DND-41 (cell line): ENCODE results near the gene CCSER2.

Experiments used
- ATAC-seq: fragments of 200-7000 bp; cut with Tn5 transposase; 3 replicates; pipeline ENCODE4 v1.9.1; 2021; ENCODE audit warnings: low read depth; ENCODE audit not compliant: insufficient read depth
- DNase-seq: peaks from one replicate; pipeline ENCODE4 v3.0.0-alpha.2; 2020
- H2AFZ ChIP-seq: 2 replicates; pipeline ENCODE4 v1.6.0; 2012; ENCODE audit warnings: low read depth, low read length
- H3K27ac ChIP-seq: 2 replicates; pipeline ENCODE4 v1.5.1; 2012; ENCODE audit warnings: low read length, inconsistent platforms
- H3K27me3 ChIP-seq: fragments of 200-600 bp; sonication (generic); 2 replicates; pipeline ENCODE4 v1.6.0; 2012; ENCODE audit warnings: low read length, mild to moderate bottlenecking, inconsistent platforms; ENCODE audit not compliant: insufficient read depth, poor library complexity
- H3K36me3 ChIP-seq: 2 replicates; pipeline ENCODE4 v1.5.1; 2012; ENCODE audit warnings: low read length, inconsistent platforms; ENCODE audit not compliant: insufficient read depth
- H3K4me1 ChIP-seq: 2 replicates; pipeline ENCODE4 v1.5.1; 2012; ENCODE audit warnings: mild to moderate bottlenecking, low read length; ENCODE audit not compliant: insufficient read depth
- H3K4me2 ChIP-seq: 2 replicates; pipeline ENCODE4 v1.6.0; 2012; ENCODE audit warnings: mild to moderate bottlenecking, moderate library complexity, low read length, inconsistent platforms; ENCODE audit not compliant: insufficient read depth
- H3K4me3 ChIP-seq, 2 experiments: fragments of 200-600 bp in 1 of 2; shearing (Covaris generic) in 1 of 2; 2 replicates each; pipeline ENCODE4 v1.5.1; 2012 to 2016; ENCODE audit warnings: inconsistent platforms in 2 of 2, low read length in 2 of 2, mild to moderate bottlenecking in 2 of 2, low read depth in 1 of 2, moderate library complexity in 1 of 2
- H3K79me2 ChIP-seq: 2 replicates; pipeline ENCODE4 v1.6.0; 2012; ENCODE audit warnings: low read length, inconsistent platforms; ENCODE audit not compliant: insufficient read depth
- H3K9ac ChIP-seq: 2 replicates; pipeline ENCODE4 v1.6.0; 2012; ENCODE audit warnings: low read depth, mild to moderate bottlenecking, inconsistent platforms, low read length, moderate library complexity
- H3K9me3 ChIP-seq: 2 replicates; pipeline ENCODE4 v1.5.1; 2012; ENCODE audit warnings: low read length, moderate library complexity, mild to moderate bottlenecking, inconsistent platforms; ENCODE audit not compliant: insufficient read depth, severe bottlenecking
- H4K20me1 ChIP-seq: 2 replicates; pipeline ENCODE4 v1.6.0; 2012; ENCODE audit warnings: low read length; ENCODE audit not compliant: insufficient read depth
- EZH2 ChIP-seq: IDR thresholded peaks from 3 replicates; pipeline ENCODE4 v1.6.1; 2012; ENCODE audit warnings: borderline replicate concordance, low read depth, mild to moderate bottlenecking, moderate library complexity, low read length, inconsistent platforms; ENCODE audit not compliant: severe bottlenecking
- TF ChIP-seq, protein P1 (sequence below): IDR thresholded peaks from 2 replicates; pipeline ENCODE4 v1.5.1; 2012; ENCODE audit warnings: borderline replicate concordance, low read length, moderate library complexity, mild to moderate bottlenecking; ENCODE audit not compliant: poor library complexity, severe bottlenecking; ENCODE audit errors: extremely low read depth

Gene CCSER2

DNA sequence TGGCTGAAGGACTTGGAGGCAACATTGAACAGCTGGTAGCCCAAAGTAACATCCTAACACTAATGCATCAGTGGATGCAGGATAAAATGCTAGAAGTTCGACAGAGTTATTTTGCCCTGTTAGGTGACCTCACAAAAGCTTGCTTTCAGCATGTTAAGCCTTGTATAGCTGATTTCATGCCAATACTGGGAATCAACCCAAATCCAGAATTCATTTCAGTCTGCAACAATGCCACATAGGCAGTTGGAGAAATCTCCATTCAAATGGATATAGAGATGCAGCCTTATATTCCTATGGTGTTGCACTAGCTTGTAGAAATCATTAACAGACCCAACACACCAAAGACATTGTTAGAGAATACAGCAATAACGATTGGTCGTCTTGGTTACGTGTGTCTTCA lies 62.9 kb downstream of the CCSER2 start:
- H3K4me3 ChIP-seq = no peak overlapping the region
- no peaks in the 10 kb centered on the region for H3K27me3 ChIP-seq
- H3K79me2 ChIP-seq = peaks cover 10% of the 10 kb centered on the region
- no peak overlapping the region for H3K9ac ChIP-seq
- H3K4me2 ChIP-seq = no peak overlapping the region
- 0 out of 2 replicates have a peak, but pooled peaks cover 3% of the 10 kb centered on the region for H4K20me1 ChIP-seq
- peaks cover 18% of the 10 kb centered on the region for H3K36me3 ChIP-seq
- no peak for TF ChIP-seq EZH2
- TF ChIP-seq, protein P1, sequence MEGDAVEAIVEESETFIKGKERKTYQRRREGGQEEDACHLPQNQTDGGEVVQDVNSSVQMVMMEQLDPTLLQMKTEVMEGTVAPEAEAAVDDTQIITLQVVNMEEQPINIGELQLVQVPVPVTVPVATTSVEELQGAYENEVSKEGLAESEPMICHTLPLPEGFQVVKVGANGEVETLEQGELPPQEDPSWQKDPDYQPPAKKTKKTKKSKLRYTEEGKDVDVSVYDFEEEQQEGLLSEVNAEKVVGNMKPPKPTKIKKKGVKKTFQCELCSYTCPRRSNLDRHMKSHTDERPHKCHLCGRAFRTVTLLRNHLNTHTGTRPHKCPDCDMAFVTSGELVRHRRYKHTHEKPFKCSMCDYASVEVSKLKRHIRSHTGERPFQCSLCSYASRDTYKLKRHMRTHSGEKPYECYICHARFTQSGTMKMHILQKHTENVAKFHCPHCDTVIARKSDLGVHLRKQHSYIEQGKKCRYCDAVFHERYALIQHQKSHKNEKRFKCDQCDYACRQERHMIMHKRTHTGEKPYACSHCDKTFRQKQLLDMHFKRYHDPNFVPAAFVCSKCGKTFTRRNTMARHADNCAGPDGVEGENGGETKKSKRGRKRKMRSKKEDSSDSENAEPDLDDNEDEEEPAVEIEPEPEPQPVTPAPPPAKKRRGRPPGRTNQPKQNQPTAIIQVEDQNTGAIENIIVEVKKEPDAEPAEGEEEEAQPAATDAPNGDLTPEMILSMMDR = no peak
- no peaks in the 10 kb centered on the region for H3K9me3 ChIP-seq
- no peak for DNase-seq
- no peaks in the 10 kb centered on the region for H3K4me1 ChIP-seq
- H2AFZ ChIP-seq = no peak overlapping the region
- H3K27ac ChIP-seq = no peak overlapping the region
- no peak for ATAC-seq

DNA sequence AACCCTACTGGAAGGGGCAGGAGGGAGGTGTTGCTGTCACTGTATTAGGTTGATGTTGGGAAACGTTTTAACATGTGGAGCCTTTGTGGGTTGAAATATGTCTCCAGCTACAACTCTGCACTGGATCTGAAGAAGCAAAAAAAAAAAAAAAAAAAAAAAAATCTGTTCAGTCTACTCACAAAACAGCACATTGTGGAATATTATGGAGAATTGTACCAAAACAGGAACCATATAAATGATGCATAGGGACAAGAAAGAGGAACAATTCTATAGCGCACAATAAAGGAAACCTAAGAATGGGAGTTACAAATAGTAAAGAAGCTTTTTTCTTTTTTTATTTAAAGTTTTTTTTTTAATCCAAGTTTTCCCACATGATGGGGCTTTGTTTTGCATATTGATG lies 63.8 kb downstream of the CCSER2 start:
- no peak overlapping the region for H3K27ac ChIP-seq
- no peak for ATAC-seq

DNA sequence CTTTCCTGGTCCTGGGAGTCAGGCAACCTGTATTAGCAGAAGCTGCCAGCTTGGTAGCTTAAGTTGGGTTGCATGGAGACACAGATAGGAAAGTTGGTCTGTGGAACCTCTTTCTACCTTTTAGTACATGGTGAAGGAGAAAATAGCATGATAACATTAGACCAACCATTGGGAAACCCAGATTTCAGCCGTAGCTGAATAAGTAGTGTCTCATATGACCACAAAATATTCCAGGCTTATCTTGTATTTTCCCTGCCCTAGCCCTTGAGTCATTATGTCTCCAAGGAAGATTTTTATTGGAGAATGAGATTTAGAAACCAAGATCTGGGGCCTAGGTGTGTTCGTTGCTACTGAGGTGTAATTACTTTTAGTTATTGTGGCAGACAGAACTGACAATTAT lies 67.2 kb downstream of the CCSER2 start:
- Histone ChIP-seq H4K20me1 (no peaks in the 10 kb centered on the region), H3K27ac (no peak overlapping the region), H3K4me1 (no peaks in the 10 kb centered on the region), H3K4me2 (no peak overlapping the region), H3K79me2 (peaks cover 25% of the 10 kb centered on the region), H3K36me3 (peaks cover 5% of the 10 kb centered on the region; the same call in 1 of the 2 replicates), H3K4me3 (no peak overlapping the region), H3K9me3 (peaks cover 5% of the 10 kb centered on the region), H2AFZ (no peak overlapping the region), H3K9ac (no peak overlapping the region), H3K27me3 (no peaks in the 10 kb centered on the region)
- TF ChIP-seq EZH2 = no peak
- TF ChIP-seq, protein P1 = no peak
- no peak for DNase-seq
- ATAC-seq = no peak

More for the DNA sequence above, 63.8 kb downstream of the CCSER2 start:
- no peak overlapping the region for H3K4me3 ChIP-seq
- 0 out of 2 replicates have a peak, but pooled peaks cover 3% of the 10 kb centered on the region for H4K20me1 ChIP-seq
- no peaks in the 10 kb centered on the region for H3K9me3 ChIP-seq
- DNase-seq = no peak
- H3K4me1 ChIP-seq = no peaks in the 10 kb centered on the region
- no peak overlapping the region for H2AFZ ChIP-seq
- H3K36me3 ChIP-seq = peaks cover 18% of the 10 kb centered on the region
- no peak overlapping the region for H3K9ac ChIP-seq
- no peak overlapping the region for H3K4me2 ChIP-seq
- no peaks in the 10 kb centered on the region for H3K27me3 ChIP-seq
- peaks cover 10% of the 10 kb centered on the region for H3K79me2 ChIP-seq
- no peak for TF ChIP-seq EZH2
- TF ChIP-seq, protein P1 = no peak

DNA sequence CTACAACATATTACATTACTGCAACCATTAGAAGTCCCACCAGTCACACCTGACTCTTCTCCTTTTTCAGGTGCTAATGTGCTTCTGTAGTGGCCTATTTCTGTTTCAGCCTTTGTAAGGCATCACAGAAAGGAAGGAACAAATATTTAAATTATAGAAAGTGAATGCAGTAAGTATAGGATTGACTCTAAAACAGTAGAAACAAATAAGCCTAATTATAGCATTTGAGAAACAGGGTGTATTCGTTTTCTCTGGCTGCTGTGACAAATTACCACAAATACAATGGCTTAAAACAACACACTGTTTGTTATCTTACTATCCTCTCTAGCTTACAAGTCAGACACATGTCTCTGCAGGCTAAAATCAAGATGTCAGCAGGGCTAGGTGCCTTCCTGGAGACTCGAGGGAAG lies 69.4 kb downstream of the CCSER2 start:
- Histone ChIP-seq H3K9ac (no peak overlapping the region), H3K36me3 (peaks cover 12% of the 10 kb centered on the region; the same call in 1 of the 2 replicates), H3K4me1 (no peaks in the 10 kb centered on the region), H3K4me3 (no peak overlapping the region), H2AFZ (no peak overlapping the region), H3K27ac (no peak overlapping the region), H4K20me1 (no peaks in the 10 kb centered on the region), H3K27me3 (no peaks in the 10 kb centered on the region), H3K9me3 (peaks cover 5% of the 10 kb centered on the region), H3K79me2 (peaks cover 25% of the 10 kb centered on the region), H3K4me2 (no peak overlapping the region)
- ATAC-seq = no peak
- DNase-seq = no peak
- TF ChIP-seq, protein P1 = no peak
- no peak for TF ChIP-seq EZH2
